ENCODE measurements around the gene FARP2. TPM values are rescaled to one million over a fixed set of nuclear protein-coding genes. Genes with fewer than 3 reads are reported as not detected.

Gene FARP2
- total and polyA plus RNA-seq, 2 of the 4 experiments (the other 2 are of a cell fraction): 17.1 to 30.8 TPM

- dilution Hi-C loops (cut with HindIII; ENCODE audit: low sequenced_read_pairs, unreplicated experiment): no loop called here
- peaks cover 0 to 2% of the 10 kb centered on the region in 2 experiments; a peak in 1 of 4 replicates for H3K79me1 ChIP-seq (ENCODE audit: low read depth in 1 of 2, low read length in 2 of 2)
Observed at GRCh38 chr2:241489088-241489487, 133.0 kb downstream of the FARP2 start.

More at GRCh38 chr2:241489088-241489487, 133.0 kb downstream of the FARP2 start:
- Histone ChIP-seq H2AK5ac (ENCODE audit: low read depth, low read length) (no peak overlapping the region), H3K4me2 (ENCODE audit: low read depth, low read length) (no peak overlapping the region), H3K9me1 (ENCODE audit: insufficient read depth, low read length) (peaks cover 22% of the 10 kb centered on the region; the same call in 1 of the 2 replicates), H3K14ac (replicated peaks; ENCODE audit: low read depth, low read length) (no peak overlapping the region), H2AK9ac (replicated peaks; ENCODE audit: low read depth, low read length, poor library complexity) (no peak overlapping the region), H3K18ac (ENCODE audit: low read depth, low read length) (no peak overlapping the region), H2BK20ac (ENCODE audit: low read depth, low read length) (no peak overlapping the region), H3K27ac (ENCODE audit: insufficient read depth, low read length) (no peak overlapping the region), H4K5ac (ENCODE audit: low read depth, low read length) (no peak overlapping the region), H2AFZ (replicated peaks; ENCODE audit: low read length, poor library complexity) (no peak overlapping the region), H2BK120ac (ENCODE audit: low read depth, low read length) (no peak overlapping the region), H4K20me1 (ENCODE audit: insufficient read depth, low read length) (peaks cover 3% of the 10 kb centered on the region; the same call in 1 of the 2 replicates), H3K9me3 (ENCODE audit: control insufficient read depth, insufficient read depth, low read length) (no peaks in the 10 kb centered on the region), H3K4ac (ENCODE audit: low read depth, low read length) (no peak overlapping the region), H3K23ac (ENCODE audit: low read depth, low read length) (no peak overlapping the region), H3K36me3 (ENCODE audit: control insufficient read depth, insufficient read depth, low read length) (peaks cover 11% of the 10 kb centered on the region), H3K27me3 (ENCODE audit: control insufficient read depth, insufficient read depth, low read length) (no peaks in the 10 kb centered on the region), H4K91ac (ENCODE audit: insufficient read depth, low read depth, low read length) (no peak overlapping the region), H2BK15ac (ENCODE audit: low read depth, low read length) (no peak overlapping the region), H3K4me3 (ENCODE audit: insufficient read depth, low read depth, low read length) (no peak overlapping the region), H3K56ac (ENCODE audit: extremely low read depth, insufficient read depth, low read length) (no peak overlapping the region), H3K4me1 (ENCODE audit: control insufficient read depth, insufficient read depth, low read length) (0 out of 2 replicates have a peak, but pooled peaks cover 2% of the 10 kb centered on the region), H3K9ac (ENCODE audit: low read depth, low read length) (no peak overlapping the region), H4K8ac (ENCODE audit: low read depth in 2 of 2, low read length in 2 of 2) (no peak overlapping the region), H2BK5ac (ENCODE audit: low read depth, low read length, poor library complexity, severe bottlenecking) (no peak overlapping the region)
- in situ Hi-C loops (cut with MboI; ENCODE audit: low sequenced_read_pairs) (no loop called here), intact Hi-C loops (cut with micrococcal nuclease) (no loop called here)
- no CpG with 5 or more reads among the region's 3 CpGs for WGBS, 2 experiments (ENCODE audit: extremely low coverage in 2 of 2, insufficient read length in 1 of 2)
- ATAC-seq (ENCODE audit: low read depth) (no peak), DNase-seq (no peak)
- BruUV-seq (replicated peaks): no TSS peak
- ChIA-PET CTCF (no interaction called here), POLR2A (ENCODE audit: unreplicated experiment) (no interaction called here)
- no peak for TF ChIP-seq CHD1 (IDR thresholded peaks at IDR 0.05; ENCODE audit: low read depth, low read length)
- no peak for TF ChIP-seq BHLHE40 (IDR thresholded peaks at IDR 0.05; ENCODE audit: low read depth, low read length)
- no peak for TF ChIP-seq MAZ (IDR thresholded peaks at IDR 0.05; ENCODE audit: borderline replicate concordance, low read depth, low read length)
- TF ChIP-seq RFX5 (IDR thresholded peaks at IDR 0.05; ENCODE audit: low read depth, low read length): no peak
- TF ChIP-seq RCOR1 (IDR thresholded peaks at IDR 0.05; ENCODE audit: insufficient replicate concordance, low read length): no peak

All from IMR-90 (cell line).